ENCODE measurements around the gene MAJIN.

Gene MAJIN

DNA sequence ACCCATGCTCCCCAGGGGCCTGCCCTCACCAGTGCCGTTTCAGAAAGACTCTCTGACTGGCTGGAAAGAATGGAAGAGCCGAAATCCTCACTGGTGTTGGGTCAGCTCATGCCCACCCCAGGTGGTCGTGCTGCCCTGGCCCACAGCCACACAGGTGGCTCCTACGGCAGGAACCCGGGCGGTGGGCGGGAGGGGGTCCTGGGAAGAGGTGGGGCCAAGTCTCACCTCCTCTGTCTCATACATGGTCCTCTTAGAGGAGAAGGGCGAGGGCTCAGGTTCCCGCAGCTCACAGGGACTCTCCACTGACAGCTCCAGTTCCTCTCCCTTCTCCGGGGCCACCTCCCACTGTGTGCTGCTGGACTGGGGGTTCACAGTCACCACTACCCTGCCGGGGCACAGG, 63.1 kb downstream of the MAJIN start:
- DNase-seq (ENCODE audit: extremely low read depth, low read depth), result no peak
- TF ChIP-seq, protein P1, sequence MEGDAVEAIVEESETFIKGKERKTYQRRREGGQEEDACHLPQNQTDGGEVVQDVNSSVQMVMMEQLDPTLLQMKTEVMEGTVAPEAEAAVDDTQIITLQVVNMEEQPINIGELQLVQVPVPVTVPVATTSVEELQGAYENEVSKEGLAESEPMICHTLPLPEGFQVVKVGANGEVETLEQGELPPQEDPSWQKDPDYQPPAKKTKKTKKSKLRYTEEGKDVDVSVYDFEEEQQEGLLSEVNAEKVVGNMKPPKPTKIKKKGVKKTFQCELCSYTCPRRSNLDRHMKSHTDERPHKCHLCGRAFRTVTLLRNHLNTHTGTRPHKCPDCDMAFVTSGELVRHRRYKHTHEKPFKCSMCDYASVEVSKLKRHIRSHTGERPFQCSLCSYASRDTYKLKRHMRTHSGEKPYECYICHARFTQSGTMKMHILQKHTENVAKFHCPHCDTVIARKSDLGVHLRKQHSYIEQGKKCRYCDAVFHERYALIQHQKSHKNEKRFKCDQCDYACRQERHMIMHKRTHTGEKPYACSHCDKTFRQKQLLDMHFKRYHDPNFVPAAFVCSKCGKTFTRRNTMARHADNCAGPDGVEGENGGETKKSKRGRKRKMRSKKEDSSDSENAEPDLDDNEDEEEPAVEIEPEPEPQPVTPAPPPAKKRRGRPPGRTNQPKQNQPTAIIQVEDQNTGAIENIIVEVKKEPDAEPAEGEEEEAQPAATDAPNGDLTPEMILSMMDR (IDR thresholded peaks at IDR 0.05; ENCODE audit: low read depth, low read length, missing control alignments), result no peak
- no peak overlapping the region for H3K4me3 ChIP-seq (replicated peaks; ENCODE audit: low read depth, low read length)

DNA sequence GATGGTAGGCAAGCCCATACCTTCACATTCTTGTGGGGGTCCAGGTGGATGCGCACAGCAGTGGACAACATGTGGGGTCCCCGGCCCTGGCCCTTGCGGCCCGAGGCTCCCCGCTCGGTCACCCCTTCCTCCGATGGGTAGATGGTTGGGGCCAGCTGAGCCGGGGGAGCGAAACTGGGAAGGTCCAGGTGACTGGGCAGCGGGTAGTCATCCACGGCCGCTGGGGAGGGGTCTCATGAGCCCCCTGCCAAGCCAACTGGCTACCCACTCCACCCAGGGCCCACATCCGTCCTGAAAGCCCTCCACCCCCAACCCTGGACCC, 65.6 kb downstream of the MAJIN start:
- DNase-seq (ENCODE audit: extremely low read depth, low read depth), result no peak
- no peak overlapping the region for H3K4me3 ChIP-seq (replicated peaks; ENCODE audit: low read depth, low read length)
- TF ChIP-seq, protein P1 (IDR thresholded peaks at IDR 0.05; ENCODE audit: low read depth, low read length, missing control alignments), result no peak

DNA sequence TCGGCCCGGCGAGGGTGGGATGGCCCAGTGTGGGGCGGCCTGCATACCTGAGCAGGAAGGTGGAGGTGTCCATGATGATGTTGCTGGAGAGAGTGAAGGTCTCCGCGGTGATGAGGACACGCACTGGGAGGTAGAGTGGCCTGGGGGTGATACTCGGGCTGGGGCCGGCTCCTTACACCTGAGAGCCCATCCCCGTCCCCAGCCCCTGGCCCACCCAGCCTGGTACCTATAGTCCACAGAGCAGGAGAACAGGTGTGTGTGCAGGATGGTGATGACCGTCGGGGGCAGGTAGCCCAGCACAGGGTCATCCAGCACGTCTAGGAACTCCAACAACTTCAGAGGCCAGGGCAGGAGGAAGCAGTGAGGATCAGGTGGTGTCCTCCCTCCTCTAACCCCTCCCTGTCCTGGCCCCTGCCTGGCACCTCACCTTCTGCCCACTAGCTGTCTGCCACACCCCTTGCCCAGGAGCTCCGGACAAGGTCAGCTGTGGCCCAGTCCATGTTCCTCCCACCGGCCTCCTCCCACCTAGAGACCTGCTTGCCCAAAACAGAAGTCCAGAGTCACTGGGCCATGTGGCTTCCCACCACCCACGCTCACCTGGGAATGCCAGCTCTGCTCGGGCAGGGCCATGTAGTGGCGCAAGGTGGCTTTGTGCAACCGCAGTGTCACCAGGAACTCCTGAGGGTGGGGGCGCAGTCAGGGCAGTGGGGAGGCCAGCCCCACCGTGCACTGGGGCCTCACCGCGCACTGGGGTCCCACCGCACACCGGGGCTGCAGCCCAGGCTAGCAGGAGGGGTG, 66.2 kb downstream of the MAJIN start:
- no peak for DNase-seq (ENCODE audit: extremely low read depth, low read depth)
- no peak overlapping the region for H3K4me3 ChIP-seq (replicated peaks; ENCODE audit: low read depth, low read length)
- TF ChIP-seq, protein P1 (IDR thresholded peaks at IDR 0.05; ENCODE audit: low read depth, low read length, missing control alignments), result no peak

DNA sequence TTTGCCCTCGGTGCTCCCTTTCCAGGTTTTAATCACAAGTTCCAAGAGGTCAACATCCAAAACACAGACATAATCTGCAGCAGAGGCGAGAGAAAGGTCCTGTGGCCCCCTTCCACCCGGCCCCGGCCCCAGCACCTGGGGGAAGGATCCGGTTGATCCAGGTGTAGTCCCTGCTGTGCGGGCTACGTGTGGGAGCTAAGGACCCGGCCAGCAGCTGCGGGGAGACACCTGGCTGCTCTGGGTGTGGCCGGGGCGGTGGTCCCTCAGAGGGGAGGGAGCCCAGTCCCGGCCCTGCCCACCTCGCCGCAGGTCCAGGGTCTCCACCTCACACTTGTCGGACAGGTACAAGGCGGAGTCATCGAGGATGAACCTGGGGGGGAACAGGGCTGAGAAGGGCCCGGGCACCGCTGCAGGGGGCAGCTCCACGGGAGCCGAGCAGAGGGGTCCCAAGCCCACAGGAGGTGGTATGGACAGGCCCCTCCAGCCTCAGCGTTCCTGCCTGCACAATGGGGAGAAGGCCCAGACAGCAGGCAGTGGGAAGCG, 68.5 kb downstream of the MAJIN start:
- TF ChIP-seq, protein P1 (IDR thresholded peaks at IDR 0.05; ENCODE audit: low read depth, low read length, missing control alignments), result no peak
- H3K4me3 ChIP-seq (replicated peaks; ENCODE audit: low read depth, low read length), result no peak overlapping the region
- DNase-seq (ENCODE audit: extremely low read depth, low read depth), result no peak

DNA sequence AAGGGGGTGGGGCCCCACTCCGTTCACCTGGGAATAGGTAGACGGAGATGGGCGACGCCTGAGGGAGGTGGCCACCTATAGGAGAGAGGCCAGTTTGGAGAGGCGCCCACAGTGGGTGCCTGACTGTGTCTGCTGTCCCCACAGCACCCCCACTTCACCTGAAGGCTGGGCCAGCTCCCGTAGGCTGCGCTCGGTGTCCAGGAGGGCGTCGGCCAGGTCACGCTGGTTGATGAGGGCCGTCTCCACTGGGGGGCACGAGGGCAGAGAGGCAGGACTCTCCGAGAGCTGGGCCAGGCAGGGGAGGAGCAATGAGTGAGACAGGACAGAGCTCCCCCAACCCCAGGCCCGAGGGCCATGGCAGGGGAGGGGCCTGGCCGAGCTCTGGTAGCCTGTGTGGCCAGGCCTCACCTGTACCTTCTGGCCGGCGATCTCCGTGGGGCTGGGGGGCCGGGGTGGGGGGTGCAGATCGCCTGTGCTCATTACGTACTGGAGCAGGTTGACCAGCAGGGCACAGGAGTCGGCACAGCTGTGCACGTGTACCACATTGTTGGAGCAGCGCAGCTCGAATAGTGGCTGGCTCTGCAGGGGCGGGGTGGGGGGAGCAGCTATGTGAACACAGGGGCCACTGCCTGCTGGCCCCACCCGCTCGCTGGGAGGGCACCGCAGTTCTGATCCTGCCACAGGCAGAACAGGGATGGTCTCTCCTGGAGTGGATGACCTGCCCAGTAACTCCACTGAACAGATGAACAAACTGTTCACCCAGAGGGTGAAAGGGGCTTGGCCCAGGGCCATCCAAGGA, 69.6 kb downstream of the MAJIN start:
- no peak overlapping the region for H3K4me3 ChIP-seq (replicated peaks; ENCODE audit: low read depth, low read length)
- DNase-seq (ENCODE audit: extremely low read depth, low read depth), result no peak
- TF ChIP-seq, protein P1 (IDR thresholded peaks at IDR 0.05; ENCODE audit: low read depth, low read length, missing control alignments), result no peak

DNA sequence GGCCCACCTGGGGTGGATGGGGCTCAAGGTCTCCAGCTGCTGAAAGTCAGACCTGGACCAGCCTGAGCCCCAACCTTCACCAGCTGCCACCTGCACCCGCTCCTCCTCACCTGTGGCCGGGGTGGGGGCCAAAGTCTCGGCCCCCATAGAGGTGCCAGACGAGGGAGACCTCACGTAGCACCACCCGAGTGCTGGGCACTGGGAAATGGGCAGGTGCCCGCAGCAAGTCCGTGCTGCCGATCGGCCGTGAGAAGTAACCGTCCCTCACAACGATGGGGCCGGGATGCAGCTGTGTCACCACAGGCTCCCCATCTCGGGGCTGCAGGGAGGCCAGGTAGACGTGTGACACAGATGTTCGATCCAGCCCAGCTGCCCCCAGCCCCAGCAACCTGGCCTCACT, 71.1 kb downstream of the MAJIN start:
- DNase-seq (ENCODE audit: extremely low read depth, low read depth), result no peak
- TF ChIP-seq, protein P1 (IDR thresholded peaks at IDR 0.05; ENCODE audit: low read depth, low read length, missing control alignments), result no peak
- H3K4me3 ChIP-seq (replicated peaks; ENCODE audit: low read depth, low read length), result no peak overlapping the region
